ENCODE results near the gene GFI1.

DNA sequence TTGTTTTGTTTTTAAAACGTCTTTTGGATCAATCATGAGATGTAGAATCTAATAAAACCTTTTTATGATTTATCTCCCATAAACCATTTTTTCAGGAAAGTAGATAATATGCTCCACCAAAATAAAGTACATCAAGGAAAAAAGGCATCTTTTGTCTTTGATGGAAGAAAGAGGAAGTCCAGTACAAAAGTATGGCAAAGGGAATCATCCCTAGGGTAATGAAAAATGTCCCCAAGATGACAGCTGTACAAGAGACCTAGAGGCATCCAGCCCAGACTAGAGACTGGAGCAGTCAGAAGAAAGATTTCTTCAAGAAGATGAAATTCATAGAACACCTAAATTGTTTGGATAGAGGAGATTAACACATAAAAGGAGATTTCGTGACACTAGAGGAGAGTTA is 32.3 kb upstream of the GFI1 start:
- TF ChIP-seq CTCF (conservative IDR thresholded peaks at IDR 0.05; ENCODE audit: low read depth in 2 of 2) (no peak), POLR2AphosphoS5 (IDR thresholded peaks at IDR 0.05; ENCODE audit: low read depth) (no peak), EZH2 (IDR thresholded peaks at IDR 0.05; ENCODE audit: low read depth, unreplicated experiment) (no peak), EZH2phosphoT487 (IDR thresholded peaks at IDR 0.05; ENCODE audit: unreplicated experiment) (no peak)
- TF ChIP-seq, protein P1, sequence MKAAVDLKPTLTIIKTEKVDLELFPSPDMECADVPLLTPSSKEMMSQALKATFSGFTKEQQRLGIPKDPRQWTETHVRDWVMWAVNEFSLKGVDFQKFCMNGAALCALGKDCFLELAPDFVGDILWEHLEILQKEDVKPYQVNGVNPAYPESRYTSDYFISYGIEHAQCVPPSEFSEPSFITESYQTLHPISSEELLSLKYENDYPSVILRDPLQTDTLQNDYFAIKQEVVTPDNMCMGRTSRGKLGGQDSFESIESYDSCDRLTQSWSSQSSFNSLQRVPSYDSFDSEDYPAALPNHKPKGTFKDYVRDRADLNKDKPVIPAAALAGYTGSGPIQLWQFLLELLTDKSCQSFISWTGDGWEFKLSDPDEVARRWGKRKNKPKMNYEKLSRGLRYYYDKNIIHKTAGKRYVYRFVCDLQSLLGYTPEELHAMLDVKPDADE (IDR thresholded peaks at IDR 0.05), result no peak
